SW 1271 (cell line): ENCODE results near the gene LY6G6C.
A peak's percentile ranks its signal among the peaks of the same experiment; 100 is the strongest.
"Not testable (repeated sequence)": the region's sequence is repeated elsewhere in the genome, so short reads cannot be mapped to it uniquely, and the experiment has no call there.

Experiments
- DNase-seq, 2 experiments: peaks; one replicate each; lab custom pipeline; 2025; lab: John Stamatoyannopoulos, UW

Gene LY6G6C

GRCh38 chr6:31727034-31727716, 5.6 kb upstream of the LY6G6C start:
- no peak for DNase-seq

DNA sequence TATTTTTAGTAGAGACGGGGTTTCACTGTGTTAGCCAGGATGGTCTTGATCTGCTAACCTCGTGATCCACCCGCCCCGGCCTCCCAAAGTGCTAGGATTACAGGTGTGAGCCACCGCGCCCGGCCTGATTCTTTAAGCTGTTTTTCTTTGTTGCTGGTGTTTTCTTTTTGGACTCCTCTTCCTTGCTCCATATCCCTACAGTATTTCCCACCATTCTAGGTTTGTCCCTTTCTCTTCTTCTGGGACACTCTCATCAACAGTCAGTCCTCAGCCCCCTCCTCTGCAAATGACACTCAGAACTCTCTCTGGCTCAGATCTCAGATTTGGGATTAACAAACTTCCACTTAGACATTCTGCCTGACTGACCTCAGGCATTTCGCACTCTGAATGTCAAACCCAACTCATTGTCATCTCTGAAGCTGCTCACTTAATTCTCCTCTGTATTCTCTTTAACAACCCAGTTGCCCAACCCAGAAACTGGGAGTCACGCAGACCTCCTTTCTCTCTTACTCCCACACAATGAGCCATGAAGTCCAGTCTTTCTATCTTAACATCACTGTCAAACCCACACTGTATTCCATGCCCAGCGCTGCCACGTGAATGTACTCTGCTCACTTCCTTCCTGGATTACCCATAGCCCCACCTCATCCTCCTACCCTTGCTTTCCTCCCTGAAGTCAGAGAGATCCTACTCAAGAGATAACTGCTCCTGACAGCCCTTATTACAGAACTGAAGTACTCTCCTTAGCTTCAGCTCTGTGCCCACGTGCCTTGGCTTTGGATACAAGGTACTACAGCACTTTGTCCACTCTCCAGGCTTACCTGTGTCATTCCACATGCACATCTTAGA, 4.2 kb upstream of the LY6G6C start:
- DNase-seq: no peak

GRCh38 chr6:31723980-31724691, 2.6 kb upstream of the LY6G6C start:
- DNase-seq: no peak

GRCh38 chr6:31723245-31723979, 1.9 kb upstream of the LY6G6C start, which contains the start of gene MPIG6B:
TSS of gene MPIG6B (plus strand) at chr6:31723373. CDS start at chr6:31723384, 11 bp downstream.
- no peak for DNase-seq

DNA sequence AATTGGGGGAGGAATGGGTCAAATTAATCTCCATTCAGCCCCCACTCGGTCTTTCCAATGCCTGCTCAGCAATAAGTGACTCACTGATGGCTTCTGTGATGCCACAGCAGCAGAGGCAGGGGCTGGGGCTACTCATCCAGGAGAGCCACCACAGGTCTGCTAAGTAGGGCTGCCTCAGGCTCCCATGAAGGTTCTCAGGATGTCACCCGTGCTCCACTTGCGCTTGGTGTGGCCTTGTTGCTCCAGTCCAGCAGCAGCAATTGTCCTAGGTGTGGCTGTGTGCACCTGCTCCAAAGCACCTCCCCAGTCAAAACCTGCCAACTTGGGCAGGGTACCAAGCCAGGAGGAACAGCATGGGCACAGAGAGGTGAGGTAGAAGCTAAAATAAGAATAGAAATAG, 627 bp upstream of the LY6G6C start:
- no peak for DNase-seq

- no peak for DNase-seq
Observed at GRCh38 chr6:31720196-31720770, 1.3 kb downstream of the LY6G6C start.

DNA sequence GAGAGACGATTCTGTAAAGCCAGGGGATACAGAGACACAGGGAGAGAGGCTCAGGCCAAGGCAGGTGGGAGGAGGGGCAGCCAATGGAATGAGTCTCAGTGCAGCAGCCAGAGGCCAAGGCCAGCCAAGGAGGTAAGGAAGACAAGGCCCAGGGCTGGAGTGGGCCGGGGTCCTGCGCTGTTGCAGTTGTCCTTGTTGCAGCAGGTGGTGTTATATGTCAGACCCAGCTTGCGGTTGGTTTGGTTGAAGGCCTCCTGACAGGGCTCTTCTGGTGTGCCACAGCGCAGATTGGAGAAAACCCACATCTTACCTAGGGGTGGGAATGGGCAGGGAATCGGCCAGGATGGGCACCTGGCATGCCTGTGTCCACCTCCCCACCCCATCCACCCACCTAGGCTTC, 2.5 kb downstream of the LY6G6C start:
- no peak for DNase-seq

- DNase-seq: no peak
Observed at GRCh38 chr6:31718265-31718664, 3.3 kb downstream of the LY6G6C start.

DNA sequence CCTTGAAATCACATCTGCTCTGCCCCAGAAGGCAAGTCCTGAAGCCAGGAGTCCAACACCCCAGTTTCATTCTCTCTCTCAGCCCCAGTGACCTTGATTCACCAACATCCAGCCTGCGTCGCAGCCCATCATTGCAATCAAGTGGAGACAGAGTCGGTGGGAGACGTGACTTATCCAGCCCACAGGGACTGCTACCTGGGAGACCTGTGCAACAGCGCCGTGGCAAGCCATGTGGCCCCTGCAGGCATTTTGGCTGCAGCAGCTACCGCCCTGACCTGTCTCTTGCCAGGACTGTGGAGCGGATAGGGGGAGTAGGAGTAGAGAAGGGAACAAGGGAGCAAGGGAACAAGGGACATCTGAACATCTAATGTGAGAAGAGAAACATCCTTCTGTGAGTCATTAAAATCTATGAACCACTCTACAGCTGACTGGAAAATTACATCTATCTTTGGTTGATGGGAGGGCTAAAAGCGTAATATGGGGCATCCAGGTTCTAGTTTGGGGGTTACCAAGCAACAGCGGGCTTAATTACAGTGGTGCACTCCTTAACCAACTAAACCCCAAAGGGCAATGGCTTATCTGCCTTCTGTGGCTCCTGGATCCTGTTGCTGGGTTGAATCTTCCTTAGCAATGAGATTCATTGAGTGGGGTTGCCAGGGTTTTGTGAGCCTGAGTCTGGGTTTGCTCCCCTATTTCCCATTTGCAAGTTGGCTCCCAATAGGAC, 3.9 kb downstream of the LY6G6C start:
- no peak for DNase-seq

- DNase-seq: no peak
Observed at GRCh38 chr6:31715022-31715958, 6.3 kb downstream of the LY6G6C start, which contains the start of gene LY6G6D. TSS of gene LY6G6D (plus strand) at chr6:31715348. CDS start at chr6:31715356, 8 bp downstream.

GRCh38 chr6:31713991-31714684, 7.4 kb downstream of the LY6G6C start:
- DNase-seq: no peak

DNA sequence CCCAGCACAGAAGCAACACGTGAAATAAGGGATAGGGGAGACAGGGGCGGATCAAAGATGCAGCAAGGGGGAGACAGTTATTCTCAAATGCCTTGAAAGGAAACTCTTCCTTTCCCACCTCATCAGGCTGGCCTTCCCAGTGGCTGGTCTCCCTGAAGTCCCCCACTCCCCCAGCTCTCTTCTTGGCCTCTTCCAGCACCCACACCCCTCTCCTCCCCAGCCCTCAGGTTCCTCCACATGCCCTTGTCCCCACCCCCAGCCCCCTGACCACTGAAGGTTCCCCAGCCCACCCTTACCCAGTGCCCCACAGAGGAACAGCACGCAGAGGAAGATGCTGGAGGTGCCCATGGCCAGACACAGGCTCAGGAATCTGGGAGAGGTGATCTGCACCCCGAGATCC, 8.1 kb downstream of the LY6G6C start:
- no peak for DNase-seq

DNA sequence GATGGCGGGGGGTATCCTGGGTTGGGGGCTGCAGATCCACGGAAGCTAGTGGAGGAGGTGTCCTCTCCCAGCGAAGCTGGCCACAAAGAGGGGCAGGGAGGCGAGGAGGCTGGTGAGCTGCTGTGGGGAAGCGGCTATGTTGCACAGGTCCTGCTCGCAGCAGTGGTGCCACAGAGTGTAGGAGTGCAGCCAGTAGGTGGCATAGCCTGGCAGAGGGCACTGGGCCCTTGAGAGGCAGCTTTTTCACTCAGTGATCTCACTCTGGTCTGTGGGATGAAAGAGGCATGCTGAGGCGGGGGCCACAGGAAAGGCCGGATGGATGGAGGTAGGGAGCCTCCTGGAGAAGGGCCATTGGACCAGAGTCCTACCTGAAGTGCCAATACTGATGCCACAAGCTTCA, 9.2 kb downstream of the LY6G6C start:
- peak in 1 of 2 experiments; percentile 21 for DNase-seq

- no peak for DNase-seq
Observed at GRCh38 chr6:31711233-31711632, 10.3 kb downstream of the LY6G6C start.

DNA sequence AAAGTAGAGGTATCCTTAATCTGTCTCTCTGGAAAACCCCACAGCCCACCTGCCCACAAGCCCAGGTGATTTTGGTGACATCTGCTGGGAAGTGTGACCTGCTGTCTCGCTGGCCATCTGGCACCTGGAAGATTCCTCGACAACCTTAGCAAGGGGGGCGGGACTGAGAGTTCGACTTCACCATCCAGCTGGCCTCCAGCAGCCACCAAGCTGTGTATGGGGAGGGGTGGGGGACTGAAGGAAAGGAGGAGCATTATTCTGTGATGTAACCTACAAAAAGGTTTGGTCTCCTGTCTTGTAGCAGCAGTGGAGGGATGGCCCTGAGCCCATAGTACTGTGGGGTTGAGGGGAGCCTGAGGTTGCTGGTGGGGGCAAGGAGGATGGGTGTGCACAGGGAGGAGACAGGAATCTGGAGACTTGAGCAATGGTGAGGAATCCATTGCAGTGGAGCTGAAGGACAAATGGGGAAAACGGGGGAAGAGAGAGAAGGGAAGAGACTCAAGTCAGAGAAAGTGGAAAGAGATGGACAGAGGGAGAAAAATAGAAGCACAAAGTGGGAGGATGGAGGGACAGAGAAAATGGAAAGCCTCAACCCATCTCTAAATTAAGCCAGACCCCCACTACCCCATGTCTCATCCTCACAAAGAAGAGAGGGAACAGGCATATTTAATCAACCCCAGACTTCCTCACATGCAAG, 10.9 kb downstream of the LY6G6C start:
- DNase-seq: no peak

DNA sequence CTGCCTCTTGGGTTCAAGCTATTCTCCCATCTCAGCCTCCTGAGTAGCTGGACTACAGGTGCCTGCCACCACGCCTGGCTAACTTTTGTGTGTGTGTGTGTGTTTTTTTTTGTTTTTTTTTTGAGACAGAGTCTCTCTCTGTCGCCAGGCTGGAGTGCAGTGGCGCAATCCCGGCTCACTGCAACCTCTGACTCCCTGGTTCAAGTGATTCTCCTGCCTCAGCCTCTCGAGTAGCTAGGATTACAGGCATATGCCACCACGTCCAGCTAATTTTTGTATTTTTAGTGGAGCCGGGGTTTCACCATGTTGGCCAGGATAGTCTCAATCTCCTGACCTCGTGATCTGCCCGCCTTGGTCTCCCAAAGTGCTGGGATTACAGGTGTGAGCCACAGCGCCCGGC, 12.4 kb downstream of the LY6G6C start:
- DNase-seq: not testable (repeated sequence)

GRCh38 chr6:31708224-31708623, 13.3 kb downstream of the LY6G6C start:
- DNase-seq: no peak

DNA sequence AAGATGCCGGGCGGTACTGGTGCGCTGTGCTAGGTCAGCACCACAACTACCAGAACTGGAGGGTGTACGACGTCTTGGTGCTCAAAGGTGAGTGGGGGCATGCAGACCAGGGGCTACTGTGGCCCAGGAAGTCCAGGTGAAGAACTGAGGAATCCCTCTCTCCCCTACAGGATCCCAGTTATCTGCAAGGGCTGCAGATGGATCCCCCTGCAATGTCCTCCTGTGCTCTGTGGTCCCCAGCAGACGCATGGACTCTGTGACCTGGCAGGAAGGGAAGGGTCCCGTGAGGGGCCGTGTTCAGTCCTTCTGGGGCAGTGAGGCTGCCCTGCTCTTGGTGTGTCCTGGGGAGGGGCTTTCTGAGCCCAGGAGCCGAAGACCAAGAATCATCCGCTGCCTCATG, 13.8 kb downstream of the LY6G6C start:
- DNase-seq: no peak
